ENCODE measurements around the gene IL2RA. TPM values are rescaled to one million over a fixed set of nuclear protein-coding genes. Genes with fewer than 3 reads are reported as not detected.

IL2RA gene
- total RNA-seq, 1 experiment from 2014 or later = not detected

DNA sequence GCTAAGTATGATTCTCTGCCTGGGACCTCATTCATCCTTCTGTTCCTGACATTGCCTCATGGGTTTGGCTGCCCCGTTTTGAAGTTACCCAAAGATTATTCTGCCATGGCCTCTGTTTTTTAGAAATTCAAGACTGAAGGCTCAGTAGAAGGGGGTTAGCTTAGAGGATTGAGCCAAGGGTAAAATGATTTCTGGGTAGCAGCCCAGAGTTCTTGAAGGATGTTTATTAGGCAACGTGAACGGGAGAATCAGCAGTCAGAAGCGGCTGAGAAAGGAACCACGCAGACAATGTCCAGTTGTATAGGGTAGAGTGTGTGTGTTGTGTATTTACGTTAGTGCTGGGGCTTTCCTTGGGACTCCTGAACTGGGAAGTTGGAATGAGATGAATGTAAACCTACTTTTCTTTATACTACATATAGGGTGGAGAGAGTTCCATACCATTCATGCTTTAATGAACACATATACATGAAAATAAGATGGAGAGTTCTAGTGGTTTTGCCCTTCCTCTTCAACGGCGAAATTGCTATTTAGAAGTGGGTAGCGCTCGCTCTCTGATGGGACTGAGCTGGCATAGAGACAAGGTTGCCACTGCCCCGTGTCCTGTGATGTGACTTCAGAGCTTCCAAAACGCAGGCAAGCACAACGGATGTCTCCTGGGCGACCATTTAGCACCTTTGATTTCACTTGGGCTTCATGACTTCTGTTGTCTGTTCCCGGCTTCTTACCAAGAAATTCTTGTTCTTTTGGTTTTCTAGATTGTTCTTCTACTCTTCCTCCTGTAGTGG is 49.9 kb downstream of the IL2RA start:
- 0 out of 7 replicates have a peak, but pooled peaks cover 0 to 4% (median 2%) of the 10 kb centered on the region in 3 experiments for H3K36me3 Mint-ChIP-seq (ENCODE audit: insufficient read depth in 1 of 3, low read depth in 3 of 3)

More for the DNA sequence above, 49.9 kb downstream of the IL2RA start:
- Mint-ChIP-seq H3K27me3 (ENCODE audit: low read depth) (no peaks in the 10 kb centered on the region; the same call in none of the 2 replicates), H3K4me1 (peaks cover 0 to 8% of the 10 kb centered on the region in 2 experiments; a peak in 2 of 4 replicates), H3K27ac (no peak overlapping the region), H3K9me3 (peaks cover 4 to 9% of the 10 kb centered on the region in 2 experiments), H3K4me3 (no peak overlapping the region)
- H3K27ac ChIP-seq (ENCODE audit: insufficient read length, low read depth, low read length) = no peak overlapping the region
- no peak overlapping the region for H4K91ac ChIP-seq (ENCODE audit: insufficient read length, low read depth, low read length)
- no peak overlapping the region for H4K5ac ChIP-seq (ENCODE audit: insufficient read length, low read depth, low read length)
- H3K4me1 ChIP-seq (ENCODE audit: insufficient read depth, low read length) = no peaks in the 10 kb centered on the region; the same call in 1 of the 2 replicates
- H2AFZ ChIP-seq (ENCODE audit: low read length) = no peak overlapping the region
- H2BK5ac ChIP-seq (ENCODE audit: insufficient read length, low read length) = no peak overlapping the region
- no peaks in the 10 kb centered on the region for H3K9me3 ChIP-seq (ENCODE audit: control insufficient read depth, low read depth, low read length)
- H3K4ac ChIP-seq (ENCODE audit: low read depth, low read length) = no peak overlapping the region
- TF ChIP-seq, protein P1, sequence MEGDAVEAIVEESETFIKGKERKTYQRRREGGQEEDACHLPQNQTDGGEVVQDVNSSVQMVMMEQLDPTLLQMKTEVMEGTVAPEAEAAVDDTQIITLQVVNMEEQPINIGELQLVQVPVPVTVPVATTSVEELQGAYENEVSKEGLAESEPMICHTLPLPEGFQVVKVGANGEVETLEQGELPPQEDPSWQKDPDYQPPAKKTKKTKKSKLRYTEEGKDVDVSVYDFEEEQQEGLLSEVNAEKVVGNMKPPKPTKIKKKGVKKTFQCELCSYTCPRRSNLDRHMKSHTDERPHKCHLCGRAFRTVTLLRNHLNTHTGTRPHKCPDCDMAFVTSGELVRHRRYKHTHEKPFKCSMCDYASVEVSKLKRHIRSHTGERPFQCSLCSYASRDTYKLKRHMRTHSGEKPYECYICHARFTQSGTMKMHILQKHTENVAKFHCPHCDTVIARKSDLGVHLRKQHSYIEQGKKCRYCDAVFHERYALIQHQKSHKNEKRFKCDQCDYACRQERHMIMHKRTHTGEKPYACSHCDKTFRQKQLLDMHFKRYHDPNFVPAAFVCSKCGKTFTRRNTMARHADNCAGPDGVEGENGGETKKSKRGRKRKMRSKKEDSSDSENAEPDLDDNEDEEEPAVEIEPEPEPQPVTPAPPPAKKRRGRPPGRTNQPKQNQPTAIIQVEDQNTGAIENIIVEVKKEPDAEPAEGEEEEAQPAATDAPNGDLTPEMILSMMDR (conservative IDR thresholded peaks at IDR 0.05) = no peak
- H3K23me2 ChIP-seq (ENCODE audit: insufficient read length, low read depth, low read length, poor library complexity, severe bottlenecking) = no peaks in the 10 kb centered on the region
- no peaks in the 10 kb centered on the region for H3K27me3 ChIP-seq (ENCODE audit: insufficient read depth, low read length)
- H3T11ph ChIP-seq (ENCODE audit: low read length) = no peak overlapping the region
- H3K18ac ChIP-seq (ENCODE audit: insufficient read length, low read depth, low read length) = no peak overlapping the region
- H3K79me2 ChIP-seq (ENCODE audit: insufficient read depth, low read length) = no peaks in the 10 kb centered on the region
- no peak overlapping the region for H4K8ac ChIP-seq (replicated peaks; ENCODE audit: insufficient read length, low read depth, low read length)
- no peaks in the 10 kb centered on the region for H4K20me1 ChIP-seq (ENCODE audit: control insufficient read depth, insufficient read depth, insufficient read length)
- WGBS (ENCODE audit: extremely low coverage, insufficient read length, low lambda C conversion rate) = no CpG with 5 or more reads among the region's 15 CpGs
- H2BK120ac ChIP-seq (ENCODE audit: low read depth, low read length, poor library complexity, severe bottlenecking) = no peak overlapping the region
- H3K23ac ChIP-seq (ENCODE audit: insufficient read length, low read depth, low read length) = no peak overlapping the region
- H2BK20ac ChIP-seq (ENCODE audit: low read depth, low read length, poor library complexity, severe bottlenecking) = no peak overlapping the region
- DNase-seq = no peak
- no peaks in the 10 kb centered on the region for H3K79me1 ChIP-seq (ENCODE audit: insufficient read depth, low read depth, low read length, poor library complexity, severe bottlenecking)
- no peak overlapping the region for H3K56ac ChIP-seq (ENCODE audit: insufficient read length, low read depth, low read length)
- no peak overlapping the region for H3K9ac ChIP-seq (ENCODE audit: extremely low read depth, insufficient read length, low read length)
- no peak overlapping the region for H2BK12ac ChIP-seq (ENCODE audit: insufficient read length, low read depth, low read length)
- no peak overlapping the region for H2BK15ac ChIP-seq (ENCODE audit: low read depth, low read length)
- H3K14ac ChIP-seq (ENCODE audit: insufficient read depth, low read length) = no peak overlapping the region
- H2AK5ac ChIP-seq (ENCODE audit: insufficient read length, low read length) = no peak overlapping the region
- H3K4me2 ChIP-seq (ENCODE audit: insufficient read depth, insufficient read length, low read length) = no peak overlapping the region

All from H9 (cell line).